ENCODE results near the gene GRK2. TPM values are rescaled to one million over a fixed set of nuclear protein-coding genes. Genes with fewer than 3 reads are reported as not detected.

GRK2 gene
- total and polyA plus RNA-seq, 2 of the 13 experiments (the other 11 are each of a cell fraction or from before 2014, with no cell fraction given): 31.3 to 42.4 TPM

DNA sequence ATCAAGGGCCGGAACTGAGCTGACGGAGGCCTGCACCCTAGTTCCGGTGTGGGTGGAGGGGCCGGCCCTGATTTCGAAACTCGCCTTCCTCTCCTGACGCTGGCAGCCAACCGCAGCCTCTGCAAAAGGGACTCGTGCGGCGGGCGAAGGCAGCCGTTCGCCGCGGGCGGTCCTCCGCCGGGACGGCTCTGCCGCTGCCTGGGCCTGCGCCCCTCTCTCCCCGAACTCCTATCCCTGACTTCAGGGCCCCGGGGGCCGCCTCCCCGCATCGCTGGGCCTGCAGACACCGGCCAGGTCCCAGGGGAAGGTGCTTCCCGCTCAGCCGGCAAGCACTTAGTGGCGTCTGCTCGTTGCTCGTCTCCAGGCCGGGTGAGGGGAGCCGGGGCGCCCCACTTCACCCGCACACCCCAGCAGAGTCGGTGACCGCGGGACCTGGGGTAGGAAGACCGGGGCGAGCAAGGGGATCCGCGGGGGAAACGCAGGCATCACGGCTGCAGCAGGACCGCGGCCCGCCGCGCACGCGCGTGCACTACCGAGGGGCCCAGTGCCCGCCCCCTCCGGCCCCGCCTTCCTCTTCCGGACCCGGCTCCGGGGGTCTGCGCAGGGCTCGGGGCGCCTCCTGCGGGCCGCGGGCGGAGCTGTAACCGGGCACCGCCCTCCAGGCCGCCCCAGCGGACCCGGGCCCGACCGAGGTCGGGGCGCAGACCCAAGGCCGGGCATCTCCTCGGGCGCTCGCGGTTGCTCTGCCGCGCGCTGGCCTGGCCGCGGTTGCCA, 22.4 kb downstream of the GRK2 start (continued):
- TF ChIP-seq ELF3 (CRISPR knock-in tag; IDR thresholded peaks at IDR 0.05): peak; percentile 78
- no peak for TF ChIP-seq ZNF17 (CRISPR knock-in tag; IDR thresholded peaks at IDR 0.05)
- TF ChIP-seq ZBTB4 (CRISPR knock-in tag; IDR thresholded peaks at IDR 0.05; ENCODE audit: borderline replicate concordance): peak; percentile 88; the same call in 1 of the 2 replicates
- TF ChIP-seq ZNF446 (CRISPR knock-in tag; IDR thresholded peaks at IDR 0.05): peak; percentile 69; the same call in 1 of the 2 replicates
- TF ChIP-seq ZNF282 (IDR thresholded peaks at IDR 0.05; ENCODE audit: partially characterized antibody): no peak
- peak; percentile 84 for TF ChIP-seq TBX2 (CRISPR knock-in tag; IDR thresholded peaks at IDR 0.05; ENCODE audit: borderline replicate concordance)
- TF ChIP-seq, protein P1, sequence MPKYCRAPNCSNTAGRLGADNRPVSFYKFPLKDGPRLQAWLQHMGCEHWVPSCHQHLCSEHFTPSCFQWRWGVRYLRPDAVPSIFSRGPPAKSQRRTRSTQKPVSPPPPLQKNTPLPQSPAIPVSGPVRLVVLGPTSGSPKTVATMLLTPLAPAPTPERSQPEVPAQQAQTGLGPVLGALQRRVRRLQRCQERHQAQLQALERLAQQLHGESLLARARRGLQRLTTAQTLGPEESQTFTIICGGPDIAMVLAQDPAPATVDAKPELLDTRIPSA (CRISPR knock-in tag; IDR thresholded peaks at IDR 0.05; ENCODE audit: borderline replicate concordance): 0 out of 2 replicates have a peak, but pooled peaks have one; percentile 39
- TF ChIP-seq ZNF709 (CRISPR knock-in tag; IDR thresholded peaks at IDR 0.05): peak; percentile 82; the same call in 1 of the 2 replicates
- TF ChIP-seq, protein P2, sequence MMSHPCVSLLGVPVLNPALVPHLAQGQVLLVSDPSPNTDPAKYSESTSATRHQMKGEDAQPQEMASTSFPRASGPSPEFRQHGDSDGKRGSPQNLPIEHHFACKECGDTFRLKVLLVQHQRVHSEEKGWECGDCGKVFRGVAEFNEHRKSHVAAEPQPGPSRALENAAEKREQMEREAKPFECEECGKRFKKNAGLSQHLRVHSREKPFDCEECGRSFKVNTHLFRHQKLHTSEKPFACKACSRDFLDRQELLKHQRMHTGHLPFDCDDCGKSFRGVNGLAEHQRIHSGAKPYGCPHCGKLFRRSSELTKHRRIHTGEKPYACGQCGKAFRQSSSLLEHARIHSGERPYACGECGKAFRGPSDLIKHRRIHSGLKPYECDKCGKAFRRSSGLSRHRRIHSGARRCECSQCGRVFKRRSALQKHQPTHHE (CRISPR knock-in tag; IDR thresholded peaks at IDR 0.05; ENCODE audit: borderline replicate concordance): peak; percentile 52; the same call in 1 of the 2 replicates
- peak; percentile 27; the same call in 1 of the 2 replicates for TF ChIP-seq ZNF431 (CRISPR knock-in tag; IDR thresholded peaks at IDR 0.05; ENCODE audit: borderline replicate concordance, low read depth)
- TF ChIP-seq ZNF510 (CRISPR knock-in tag; IDR thresholded peaks at IDR 0.05; ENCODE audit: low read depth): peak; percentile 73; the same call in 1 of the 2 replicates
- TF ChIP-seq TERF1 (CRISPR knock-in tag; IDR thresholded peaks at IDR 0.05): peak; percentile 63; the same call in 1 of the 2 replicates
- peak; percentile 42; the same call in 1 of the 2 replicates for TF ChIP-seq RARA (CRISPR knock-in tag; IDR thresholded peaks at IDR 0.05)
- TF ChIP-seq RFXAP (CRISPR knock-in tag; IDR thresholded peaks at IDR 0.05; ENCODE audit: borderline replicate concordance): peak; percentile 51; the same call in 1 of the 2 replicates
- TF ChIP-seq ZC3H13 (CRISPR knock-in tag; IDR thresholded peaks at IDR 0.05): peak; percentile 95
- no peak for TF ChIP-seq NR2F1 (CRISPR knock-in tag; IDR thresholded peaks at IDR 0.05)
- no peak for TF ChIP-seq NCOR1 (IDR thresholded peaks at IDR 0.05; ENCODE audit: borderline replicate concordance, low read length)
- 0 out of 2 replicates have a peak, but pooled peaks have one; percentile 59 for TF ChIP-seq ZNF572 (CRISPR knock-in tag; IDR thresholded peaks at IDR 0.05)
- TF ChIP-seq KAT8 (CRISPR knock-in tag; IDR thresholded peaks at IDR 0.05): peak; percentile 89

Measured in HepG2 (cell line).